A549 (cell line): ENCODE results near the gene FCRL6. TPM values are rescaled to one million over a fixed set of nuclear protein-coding genes. Genes with fewer than 3 reads are reported as not detected.

Source experiments
- ATAC-seq, 2 experiments: fragments of 200-7000 bp in 1 of 2; fragments of >200 bp in 1 of 2; cut with Nextera tagmentation in 1 of 2; cut with Tn5 transposase in 1 of 2; 3 replicates each; pipeline versions ENCODE4 v1.8.0 to v1.9.1; 2018 to 2020; ENCODE audit warnings: mild to moderate bottlenecking in 1 of 2, moderate library complexity in 1 of 2
- CTCF ChIA-PET: fragments of 300-600 bp; sonication (Branson Sonifier 250); formaldehyde crosslinking; extraction: SDS; loops from one replicate; lab custom pipeline; 2021; ENCODE audit warnings: antibody characterized with exemption, inconsistent platforms; lab: Yijun Ruan, JAX
- POLR2A ChIA-PET: fragments of 350-600 bp; formaldehyde crosslinking; extraction: SDS; loops from one replicate; lab custom pipeline; 2021; ENCODE audit warnings: antibody characterized with exemption, inconsistent platforms; lab: Yijun Ruan, JAX
- DNase-seq, 2 experiments: peaks; one replicate each; pipeline versions ENCODE4 v3.0.0 to v3.0.0-alpha.2; 2011 to 2016; ENCODE audit warnings: low read depth in 1 of 2, low spot score in 1 of 2
- FAIRE-seq: peaks from 2 replicates; lab custom pipeline; 2011; peaks lifted over from hg19 to GRCh38; lab: Jason Lieb, UNC
- H3K27ac ChIP-seq, 2 experiments: fragments of >200 bp; sonication (Bioruptor Twin); formaldehyde crosslinking; 3 replicates each; pipeline ENCODE4 v1.5.1; 2016 to 2017
- H3K4me1 ChIP-seq: fragments of >200 bp; sonication (Bioruptor Twin); formaldehyde crosslinking; 3 replicates; pipeline ENCODE4 v1.6.1; 2016
- H3K4me2 ChIP-seq: fragments of >200 bp; sonication (Bioruptor Twin); formaldehyde crosslinking; 3 replicates; pipeline ENCODE4 v1.6.1; 2016
- H3K4me3 ChIP-seq: fragments of >200 bp; sonication (Bioruptor Twin); formaldehyde crosslinking; 3 replicates; pipeline ENCODE4 v1.5.1; 2016
- H3K9me3 ChIP-seq: fragments of >200 bp; sonication (Bioruptor Twin); formaldehyde crosslinking; 3 replicates; pipeline ENCODE4 v1.6.1; 2016
- BHLHE40 ChIP-seq: IDR thresholded peaks from 2 replicates; pipeline ENCODE4 v1.6.1; 2012; ENCODE audit warnings: low read depth, low read length, inconsistent platforms
- CBX2 ChIP-seq: fragments of 200-600 bp; sonication (generic); IDR thresholded peaks from 2 replicates; pipeline ENCODE4 v1.6.1; 2016; ENCODE audit warnings: low read depth, mild to moderate bottlenecking, borderline replicate concordance
- CEBPB ChIP-seq, 2 experiments: fragments of >200 bp in 1 of 2; sonication (Bioruptor Twin) in 1 of 2; formaldehyde crosslinking in 1 of 2; IDR thresholded peaks; 2 replicates each; pipeline ENCODE4 v1.6.1; 2012 to 2016
- CHD2 ChIP-seq: fragments of 150-350 bp; IDR thresholded peaks from 2 replicates; pipeline ENCODE4 v1.6.1; 2014; ENCODE audit warnings: low read length; ENCODE audit not compliant: partially characterized antibody
- EHF ChIP-seq: fragments of 250-450 bp; sonication (Bioruptor Pico); IDR thresholded peaks from 2 replicates; pipeline ENCODE4 v1.5.0; 2020; ENCODE audit warnings: mild to moderate bottlenecking
- EHMT2 ChIP-seq: fragments of 200-600 bp; sonication (generic); IDR thresholded peaks from 2 replicates; pipeline ENCODE4 v1.6.1; 2016; ENCODE audit warnings: antibody characterized with exemption, low read depth, mild to moderate bottlenecking, moderate library complexity
- FOSB ChIP-seq: fragments of 250-450 bp; sonication (Bioruptor Pico); IDR thresholded peaks from 2 replicates; pipeline ENCODE4 v1.5.0; 2020; ENCODE audit warnings: mild to moderate bottlenecking, moderate library complexity
- HDAC2 ChIP-seq: fragments of 200-600 bp; sonication (generic); IDR thresholded peaks from 2 replicates; pipeline ENCODE4 v1.6.1; 2016
- HOXA7 ChIP-seq: fragments of 250-450 bp; sonication (Bioruptor Pico); IDR thresholded peaks from 2 replicates; pipeline ENCODE4 v1.5.0; 2020; ENCODE audit warnings: mild to moderate bottlenecking, moderate library complexity
- HOXB13 ChIP-seq: fragments of 250-450 bp; sonication (Bioruptor Pico); IDR thresholded peaks from 2 replicates; pipeline ENCODE4 v1.5.0; 2020; ENCODE audit warnings: low read depth, mild to moderate bottlenecking, moderate library complexity
- HOXB5 ChIP-seq: fragments of 250-450 bp; sonication (Bioruptor Pico); IDR thresholded peaks from 2 replicates; pipeline ENCODE4 v1.5.0; 2020; ENCODE audit warnings: mild to moderate bottlenecking, moderate library complexity
- MYC ChIP-seq: IDR thresholded peaks from 2 replicates; pipeline ENCODE4 v1.6.1; 2012; ENCODE audit warnings: mild to moderate bottlenecking, inconsistent platforms, low read length, improper control_type of control experiment, borderline replicate concordance
- NR3C1 ChIP-seq: fragments of >200 bp; sonication (Bioruptor Twin); formaldehyde crosslinking; IDR thresholded peaks from 3 replicates; pipeline ENCODE4 v1.6.1; 2017
- PHF8 ChIP-seq: fragments of 200-600 bp; sonication (generic); IDR thresholded peaks from 2 replicates; pipeline ENCODE4 v1.6.1; 2016; ENCODE audit warnings: low read depth, mild to moderate bottlenecking, antibody characterized with exemption, moderate library complexity, borderline replicate concordance
- POLR2AphosphoS2 ChIP-seq: conservative IDR thresholded peaks from 2 replicates; pipeline ENCODE4 v1.6.1; 2012; ENCODE audit warnings: low read length, improper control_type of control experiment, inconsistent platforms
- RAD21 ChIP-seq, 2 experiments: fragments of >200 bp in 1 of 2; sonication (Bioruptor Twin) in 1 of 2; formaldehyde crosslinking in 1 of 2; IDR thresholded peaks in 1 of 2; conservative IDR thresholded peaks in 1 of 2; 2 replicates in 1 of 2; 3 replicates in 1 of 2; pipeline ENCODE4 v1.6.1; 2012 to 2018; ENCODE audit warnings: inconsistent platforms in 1 of 2
- RARB ChIP-seq: fragments of 250-450 bp; sonication (Bioruptor Pico); IDR thresholded peaks from 2 replicates; pipeline ENCODE4 v1.8.0; 2021; ENCODE audit warnings: mild to moderate bottlenecking, moderate library complexity
- RCOR1 ChIP-seq: fragments of 150-350 bp; IDR thresholded peaks from 2 replicates; pipeline ENCODE4 v1.6.1; 2014; ENCODE audit warnings: antibody characterized with exemption, low read length, low read depth
- RFX5 ChIP-seq: fragments of 450-650 bp; IDR thresholded peaks from 2 replicates; pipeline ENCODE4 v1.7.1; 2014; ENCODE audit warnings: antibody characterized with exemption, mild to moderate bottlenecking, moderate library complexity
- ZC3H11A ChIP-seq: fragments of 450-650 bp; IDR thresholded peaks from 2 replicates; pipeline ENCODE4 v1.6.1; 2014; ENCODE audit warnings: antibody characterized with exemption, mild to moderate bottlenecking
- ZFP36 ChIP-seq: fragments of 450-650 bp; IDR thresholded peaks from 2 replicates; pipeline ENCODE4 v1.6.1; 2014; ENCODE audit warnings: borderline replicate concordance; ENCODE audit not compliant: partially characterized antibody
- ZSCAN20 ChIP-seq: fragments of 250-450 bp; sonication (Bioruptor Pico); IDR thresholded peaks from 2 replicates; pipeline ENCODE4 v1.8.0; 2022; ENCODE audit warnings: mild to moderate bottlenecking, moderate library complexity
- WGBS: methylation state at CpG from one replicate; pipeline ENCODE4 v1.1.6; 2017; ENCODE audit errors: missing lambda C conversion rate; 5-methylcytosine and 5-hydroxymethylcytosine counted together
- polyA plus RNA-seq, 4 experiments: library from polyadenylated mRNA; depleted of rRNA in 3 of 4; stranded (reverse); fragments of >200 nt; fragmentation: RNase III in 1 of 4; extraction: RNeasy Plus Mini Kit Qiagen cat#74134 plus additional on column Dnase treatment in 1 of 4; gene quantifications; 2 replicates in 3 of 4; 3 replicates in 1 of 4; pipeline ENCODE4 v1.2.3, GENCODE V29; 2011 to 2017
- TF ChIP-seq, protein P1 (sequence below): fragments of 450-650 bp; IDR thresholded peaks from 2 replicates; pipeline ENCODE4 v1.6.1; 2014; ENCODE audit warnings: antibody characterized with exemption
- TF ChIP-seq, protein P2 (sequence below): fragments of 250-450 bp; sonication (Bioruptor Pico); IDR thresholded peaks from 2 replicates; pipeline ENCODE4 v1.5.0; 2021; ENCODE audit warnings: mild to moderate bottlenecking, moderate library complexity, borderline replicate concordance
- TF ChIP-seq, protein P3 (sequence below): IDR thresholded peaks from 2 replicates; pipeline ENCODE4 v1.6.1; 2012
- TF ChIP-seq, protein P4 (sequence below): fragments of >200 bp; sonication (Bioruptor Twin); formaldehyde crosslinking; IDR thresholded peaks from 3 replicates; pipeline ENCODE4 v1.6.1; 2016
- TF ChIP-seq, protein P5 (sequence below): fragments of 250-450 bp; sonication (Bioruptor Pico); IDR thresholded peaks from 2 replicates; pipeline ENCODE4 v1.5.0; 2020; ENCODE audit warnings: low read depth, mild to moderate bottlenecking, moderate library complexity
- TF ChIP-seq, protein P6 (sequence below): fragments of 150-350 bp; IDR thresholded peaks from 2 replicates; pipeline ENCODE4 v1.6.1; 2014; ENCODE audit warnings: low read depth, mild to moderate bottlenecking, low read length
- TF ChIP-seq, protein P7 (sequence below): fragments of >200 bp; sonication (Bioruptor Twin); formaldehyde crosslinking; IDR thresholded peaks from 2 replicates; pipeline ENCODE4 v1.6.1; 2016

Gene FCRL6
- polyA plus RNA-seq, 2 of the 4 experiments (the other 2 are of a cell fraction), result not detected

DNA sequence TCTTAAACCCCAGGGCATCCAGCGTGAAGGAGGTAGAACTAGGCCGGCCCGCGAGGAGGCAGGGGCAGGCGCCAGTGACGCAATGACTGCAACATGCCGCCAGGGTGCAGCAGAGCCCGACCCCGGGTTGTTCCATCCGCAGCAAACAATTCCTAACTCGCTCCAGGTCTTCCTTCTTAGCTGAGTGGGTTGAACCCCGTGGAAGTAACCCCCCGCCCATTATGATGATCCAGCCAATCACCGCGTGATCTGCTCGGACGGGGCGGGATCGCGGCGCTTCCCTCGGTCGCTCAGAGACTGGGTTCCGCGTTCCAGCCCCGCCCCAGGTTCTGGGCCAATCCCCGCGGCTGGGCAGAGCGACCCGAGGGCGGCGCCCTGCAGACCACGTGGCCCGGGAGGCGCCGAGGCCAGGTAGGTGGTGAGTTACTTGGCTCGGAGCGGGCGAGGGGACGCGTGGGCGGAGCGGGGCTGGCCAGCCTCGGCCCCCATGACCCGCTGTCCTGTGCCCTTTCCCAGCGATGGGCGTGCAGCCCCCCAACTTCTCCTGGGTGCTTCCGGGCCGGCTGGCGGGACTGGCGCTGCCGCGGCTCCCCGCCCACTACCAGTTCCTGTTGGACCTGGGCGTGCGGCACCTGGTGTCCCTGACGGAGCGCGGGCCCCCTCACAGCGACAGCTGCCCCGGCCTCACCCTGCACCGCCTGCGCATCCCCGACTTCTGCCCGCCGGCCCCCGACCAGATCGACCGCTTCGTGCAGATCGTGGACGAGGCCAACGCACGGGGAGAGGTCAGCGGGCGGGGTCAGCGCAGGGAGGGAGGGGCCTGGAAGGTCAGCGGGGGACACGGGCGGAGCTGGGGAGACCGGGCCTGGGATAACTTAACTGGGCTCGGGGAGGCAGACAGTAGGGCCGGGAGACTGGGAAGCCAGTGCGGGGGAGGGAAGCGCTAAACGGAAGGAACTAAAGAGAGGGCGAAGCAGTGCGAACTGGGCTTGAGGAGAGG lies 21.3 kb upstream of the FCRL6 start, which contains the start of gene DUSP23:
Gene DUSP23, plus strand, starts transcription at position 380 of the 1,000 bp plus-strand sequence. Its CDS starts 139 bp downstream, at position 519.
- Histone ChIP-seq H3K4me1 (peaks cover 9% of the 10 kb centered on the region; the same call in 2 of the 3 replicates), H3K4me3 (peak within 1 kb of the TSS; percentile 64), H3K27ac (peak within 1 kb of the TSS; percentile 80 to 89), H3K4me2 (peak within 1 kb of the TSS; percentile 87), H3K9me3 (0 out of 3 replicates have a peak, but pooled peaks cover 3% of the 10 kb centered on the region)
- POLR2A ChIA-PET, result interaction anchor here (0.6 to 1.5 kb wide), 2 partner anchors 101 to 227 kb away, joined by 3 read pairs; no protein-coding TSS in a partner anchor
- WGBS, result 20% methylated on average over 15 of the region's 88 CpGs
- FAIRE-seq, result peak; percentile 87
- DNase-seq, result peak; percentile 97 to 98
- CTCF ChIA-PET, result interaction anchor here (0.6 to 7.3 kb wide), 22 partner anchors 8 to 629 kb away, joined by 3 to 142 read pairs (median 4); no protein-coding TSS in a partner anchor
- ATAC-seq, result peak; percentile 96 to 99
- no peak for TF ChIP-seq HOXB13 (CRISPR knock-in tag)
- TF ChIP-seq, protein P1, sequence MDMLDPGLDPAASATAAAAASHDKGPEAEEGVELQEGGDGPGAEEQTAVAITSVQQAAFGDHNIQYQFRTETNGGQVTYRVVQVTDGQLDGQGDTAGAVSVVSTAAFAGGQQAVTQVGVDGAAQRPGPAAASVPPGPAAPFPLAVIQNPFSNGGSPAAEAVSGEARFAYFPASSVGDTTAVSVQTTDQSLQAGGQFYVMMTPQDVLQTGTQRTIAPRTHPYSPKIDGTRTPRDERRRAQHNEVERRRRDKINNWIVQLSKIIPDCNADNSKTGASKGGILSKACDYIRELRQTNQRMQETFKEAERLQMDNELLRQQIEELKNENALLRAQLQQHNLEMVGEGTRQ, result peak; percentile 92
- TF ChIP-seq CEBPB (IDR thresholded peaks at IDR 0.05), result peak; percentile 58 to 92; a peak in 3 of 4 replicates
- TF ChIP-seq, protein P2, sequence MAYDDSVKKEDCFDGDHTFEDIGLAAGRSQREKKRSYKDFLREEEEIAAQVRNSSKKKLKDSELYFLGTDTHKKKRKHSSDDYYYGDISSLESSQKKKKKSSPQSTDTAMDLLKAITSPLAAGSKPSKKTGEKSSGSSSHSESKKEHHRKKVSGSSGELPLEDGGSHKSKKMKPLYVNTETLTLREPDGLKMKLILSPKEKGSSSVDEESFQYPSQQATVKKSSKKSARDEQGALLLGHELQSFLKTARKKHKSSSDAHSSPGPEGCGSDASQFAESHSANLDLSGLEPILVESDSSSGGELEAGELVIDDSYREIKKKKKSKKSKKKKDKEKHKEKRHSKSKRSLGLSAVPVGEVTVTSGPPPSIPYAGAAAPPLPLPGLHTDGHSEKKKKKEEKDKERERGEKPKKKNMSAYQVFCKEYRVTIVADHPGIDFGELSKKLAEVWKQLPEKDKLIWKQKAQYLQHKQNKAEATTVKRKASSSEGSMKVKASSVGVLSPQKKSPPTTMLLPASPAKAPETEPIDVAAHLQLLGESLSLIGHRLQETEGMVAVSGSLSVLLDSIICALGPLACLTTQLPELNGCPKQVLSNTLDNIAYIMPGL (CRISPR knock-in tag), result no peak
- TF ChIP-seq, protein P3, sequence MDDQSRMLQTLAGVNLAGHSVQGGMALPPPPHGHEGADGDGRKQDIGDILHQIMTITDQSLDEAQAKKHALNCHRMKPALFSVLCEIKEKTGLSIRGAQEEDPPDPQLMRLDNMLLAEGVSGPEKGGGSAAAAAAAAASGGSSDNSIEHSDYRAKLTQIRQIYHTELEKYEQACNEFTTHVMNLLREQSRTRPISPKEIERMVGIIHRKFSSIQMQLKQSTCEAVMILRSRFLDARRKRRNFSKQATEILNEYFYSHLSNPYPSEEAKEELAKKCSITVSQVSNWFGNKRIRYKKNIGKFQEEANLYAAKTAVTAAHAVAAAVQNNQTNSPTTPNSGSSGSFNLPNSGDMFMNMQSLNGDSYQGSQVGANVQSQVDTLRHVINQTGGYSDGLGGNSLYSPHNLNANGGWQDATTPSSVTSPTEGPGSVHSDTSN, result no peak
- TF ChIP-seq RAD21 (conservative IDR thresholded peaks at IDR 0.05 in 1 of 2, IDR thresholded peaks at IDR 0.05 in 1 of 2), result peak; percentile 83 to 90
- TF ChIP-seq PHF8, result peak; percentile 93
- TF ChIP-seq, protein P4, sequence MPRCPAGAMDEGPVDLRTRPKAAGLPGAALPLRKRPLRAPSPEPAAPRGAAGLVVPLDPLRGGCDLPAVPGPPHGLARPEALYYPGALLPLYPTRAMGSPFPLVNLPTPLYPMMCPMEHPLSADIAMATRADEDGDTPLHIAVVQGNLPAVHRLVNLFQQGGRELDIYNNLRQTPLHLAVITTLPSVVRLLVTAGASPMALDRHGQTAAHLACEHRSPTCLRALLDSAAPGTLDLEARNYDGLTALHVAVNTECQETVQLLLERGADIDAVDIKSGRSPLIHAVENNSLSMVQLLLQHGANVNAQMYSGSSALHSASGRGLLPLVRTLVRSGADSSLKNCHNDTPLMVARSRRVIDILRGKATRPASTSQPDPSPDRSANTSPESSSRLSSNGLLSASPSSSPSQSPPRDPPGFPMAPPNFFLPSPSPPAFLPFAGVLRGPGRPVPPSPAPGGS, result no peak
- TF ChIP-seq, protein P5, sequence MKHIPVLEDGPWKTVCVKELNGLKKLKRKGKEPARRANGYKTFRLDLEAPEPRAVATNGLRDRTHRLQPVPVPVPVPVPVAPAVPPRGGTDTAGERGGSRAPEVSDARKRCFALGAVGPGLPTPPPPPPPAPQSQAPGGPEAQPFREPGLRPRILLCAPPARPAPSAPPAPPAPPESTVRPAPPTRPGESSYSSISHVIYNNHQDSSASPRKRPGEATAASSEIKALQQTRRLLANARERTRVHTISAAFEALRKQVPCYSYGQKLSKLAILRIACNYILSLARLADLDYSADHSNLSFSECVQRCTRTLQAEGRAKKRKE (CRISPR knock-in tag), result no peak
- TF ChIP-seq BHLHE40, result no peak
- TF ChIP-seq HOXA7 (CRISPR knock-in tag), result no peak
- no peak for TF ChIP-seq CHD2
- no peak for TF ChIP-seq RCOR1
- TF ChIP-seq NR3C1, result no peak
- TF ChIP-seq HOXB5 (CRISPR knock-in tag), result no peak
- TF ChIP-seq HDAC2, result no peak
- 0 out of 2 replicates have a peak, but pooled peaks have one; percentile 53 for TF ChIP-seq MYC
- TF ChIP-seq RFX5, result peak; percentile 56; the same call in 1 of the 2 replicates
- no peak for TF ChIP-seq RARB (CRISPR knock-in tag)
- no peak for TF ChIP-seq FOSB (CRISPR knock-in tag)
- no peak for TF ChIP-seq EHMT2
- no peak for TF ChIP-seq ZFP36
- TF ChIP-seq EHF (CRISPR knock-in tag), result no peak
- TF ChIP-seq, protein P6, sequence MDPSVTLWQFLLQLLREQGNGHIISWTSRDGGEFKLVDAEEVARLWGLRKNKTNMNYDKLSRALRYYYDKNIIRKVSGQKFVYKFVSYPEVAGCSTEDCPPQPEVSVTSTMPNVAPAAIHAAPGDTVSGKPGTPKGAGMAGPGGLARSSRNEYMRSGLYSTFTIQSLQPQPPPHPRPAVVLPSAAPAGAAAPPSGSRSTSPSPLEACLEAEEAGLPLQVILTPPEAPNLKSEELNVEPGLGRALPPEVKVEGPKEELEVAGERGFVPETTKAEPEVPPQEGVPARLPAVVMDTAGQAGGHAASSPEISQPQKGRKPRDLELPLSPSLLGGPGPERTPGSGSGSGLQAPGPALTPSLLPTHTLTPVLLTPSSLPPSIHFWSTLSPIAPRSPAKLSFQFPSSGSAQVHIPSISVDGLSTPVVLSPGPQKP, result no peak
- TF ChIP-seq, protein P7, sequence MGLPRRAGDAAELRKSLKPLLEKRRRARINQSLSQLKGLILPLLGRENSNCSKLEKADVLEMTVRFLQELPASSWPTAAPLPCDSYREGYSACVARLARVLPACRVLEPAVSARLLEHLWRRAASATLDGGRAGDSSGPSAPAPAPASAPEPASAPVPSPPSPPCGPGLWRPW, result no peak
- no peak for TF ChIP-seq ZC3H11A
- TF ChIP-seq ZSCAN20, result no peak
- no peak for TF ChIP-seq POLR2AphosphoS2
- no peak for TF ChIP-seq CBX2
